Activated CD4-positive, alpha-beta T cell treated with anti-CD3 and anti-CD28 coated beads, Interleukin-2, amount 50 U/mL, for 4 hours (primary cell): ENCODE data around the gene EXOC4.

Experiments
- DNase-seq, 2 experiments: peaks; one replicate each; pipeline ENCODE4 v3.0.0-alpha.2; 2020

Gene EXOC4

GRCh38 chr7:133727476-133728214 is 474.8 kb downstream of the EXOC4 start:
- no peak for DNase-seq

- no peak for DNase-seq
Measured at GRCh38 chr7:133730360-133730759, 477.5 kb downstream of the EXOC4 start.

GRCh38 chr7:133733401-133733800 is 480.5 kb downstream of the EXOC4 start:
- no peak for DNase-seq

GRCh38 chr7:133735222-133735621 is 482.3 kb downstream of the EXOC4 start:
- no peak for DNase-seq

GRCh38 chr7:133739817-133740216 is 486.9 kb downstream of the EXOC4 start:
- no peak for DNase-seq

- DNase-seq, result no peak
Measured at GRCh38 chr7:133741078-133741477, 488.2 kb downstream of the EXOC4 start.

GRCh38 chr7:133741703-133742102 is 488.8 kb downstream of the EXOC4 start:
- no peak for DNase-seq

GRCh38 chr7:133742709-133743538 is 490.0 kb downstream of the EXOC4 start:
- no peak for DNase-seq

GRCh38 chr7:133744451-133744850 is 491.6 kb downstream of the EXOC4 start:
- no peak for DNase-seq

GRCh38 chr7:133746305-133746704 is 493.4 kb downstream of the EXOC4 start:
- no peak for DNase-seq

- DNase-seq, result no peak
Measured at GRCh38 chr7:133746847-133747246, 494.0 kb downstream of the EXOC4 start.

GRCh38 chr7:133748443-133749407 is 495.8 kb downstream of the EXOC4 start:
- DNase-seq, result no peak

GRCh38 chr7:133750287-133750686 is 497.4 kb downstream of the EXOC4 start:
- DNase-seq, result no peak

GRCh38 chr7:133751079-133751478 is 498.2 kb downstream of the EXOC4 start:
- DNase-seq, result no peak

GRCh38 chr7:133753513-133753912 is 500.6 kb downstream of the EXOC4 start:
- DNase-seq, result no peak

- DNase-seq, result no peak
Measured at GRCh38 chr7:133754708-133755107, 501.8 kb downstream of the EXOC4 start.

GRCh38 chr7:133755901-133756300 is 503.0 kb downstream of the EXOC4 start:
- no peak for DNase-seq

GRCh38 chr7:133761443-133761842 is 508.6 kb downstream of the EXOC4 start:
- no peak for DNase-seq

GRCh38 chr7:133763076-133763640 is 510.3 kb downstream of the EXOC4 start:
- no peak for DNase-seq

GRCh38 chr7:133769668-133770067 is 516.8 kb downstream of the EXOC4 start:
- no peak for DNase-seq

- DNase-seq, result no peak
Measured at GRCh38 chr7:133770863-133771492, 518.1 kb downstream of the EXOC4 start.

GRCh38 chr7:133771788-133772419 is 519.0 kb downstream of the EXOC4 start:
- no peak for DNase-seq
